CD4-positive, CD25-positive, alpha-beta regulatory T cell (primary cell): ENCODE data around the gene RBPMS2. TPM values are rescaled to one million over a fixed set of nuclear protein-coding genes. Genes with fewer than 3 reads are reported as not detected.

Experiments used
- ATAC-seq, 2 donors: fragments of 150-1000 bp; cut with Tn5 transposase; one replicate each; pipeline ENCODE4 v1.10.0; 2021; ENCODE audit warnings: low read depth in 2 of 2, moderate number of reproducible peaks in 2 of 2, moderate library complexity in 1 of 2
- DNase-seq, 3 donors: peaks; one replicate each; pipeline versions ENCODE4 v3.0.0 to v3.0.0-alpha.2; 2012 to 2022; ENCODE audit warnings: mixed read lengths in 1 of 3
- H3K27ac ChIP-seq: one replicate; pipeline ENCODE4 v1.7.0; 2013; ENCODE audit warnings: mild to moderate bottlenecking, low read length; ENCODE audit not compliant: insufficient read depth, poor library complexity, severe bottlenecking
- H3K27me3 ChIP-seq: one replicate; pipeline ENCODE4 v1.7.0; 2013; ENCODE audit warnings: low read length; ENCODE audit not compliant: control insufficient read depth, insufficient read depth
- H3K36me3 ChIP-seq: one replicate; pipeline ENCODE4 v1.7.0; 2013; ENCODE audit warnings: mild to moderate bottlenecking, low read length, moderate library complexity; ENCODE audit not compliant: control insufficient read depth, insufficient read depth
- H3K4me1 ChIP-seq: 2 replicates; pipeline ENCODE4 v1.7.0; 2013; ENCODE audit warnings: mild to moderate bottlenecking, low read length; ENCODE audit not compliant: insufficient read depth, control insufficient read depth, poor library complexity, severe bottlenecking
- H3K4me3 ChIP-seq: one replicate; pipeline ENCODE4 v1.7.0; 2013; ENCODE audit warnings: low read depth, mild to moderate bottlenecking, low read length, moderate library complexity
- H3K9me3 ChIP-seq, 2 experiments: 1 replicate in 1 of 2; 2 replicates in 1 of 2; pipeline ENCODE4 v1.7.0; 2013; ENCODE audit warnings: low read length in 2 of 2, mild to moderate bottlenecking in 1 of 2, moderate library complexity in 1 of 2; ENCODE audit not compliant: control insufficient read depth in 2 of 2
- H3K27ac Mint-ChIP-seq, 3 donors: one replicate each; pipeline ENCODE4 v1.8.0; 2020 to 2022; ENCODE audit warnings: mild to moderate bottlenecking in 3 of 3, mixed read lengths in 3 of 3, moderate library complexity in 2 of 3
- H3K27me3 Mint-ChIP-seq: one replicate; pipeline ENCODE4 v1.8.0; 2022; ENCODE audit warnings: mild to moderate bottlenecking, mixed read lengths
- H3K36me3 Mint-ChIP-seq: one replicate; pipeline ENCODE4 v1.8.0; 2020; ENCODE audit warnings: mixed read lengths
- H3K4me1 Mint-ChIP-seq, 4 donors: one replicate each; pipeline ENCODE4 v1.8.0; 2020 to 2022; ENCODE audit warnings: mixed read lengths in 4 of 4, mild to moderate bottlenecking in 1 of 4
- H3K4me3 Mint-ChIP-seq, 4 donors: one replicate each; pipeline ENCODE4 v1.8.0; 2020 to 2022; ENCODE audit warnings: mild to moderate bottlenecking in 4 of 4, mixed read lengths in 4 of 4, moderate library complexity in 3 of 4
- H3K9me3 Mint-ChIP-seq, 7 donors: one replicate each; pipeline ENCODE4 v1.8.0; 2020 to 2022; ENCODE audit warnings: mixed read lengths in 7 of 7, mild to moderate bottlenecking in 3 of 7, moderate library complexity in 2 of 7
- polyA plus RNA-seq, 4 donors: library from polyadenylated mRNA; unstranded; fragments of 300-500 nt; fragmentation: Illumina TruSeq; gene quantifications; one replicate each; pipeline ENCODE4 v1.2.3, GENCODE V29; 2021
- total RNA-seq: library from RNA; stranded (reverse); gene quantifications from one replicate; pipeline ENCODE4 v1.2.3, GENCODE V29; 2022

The RBPMS2 gene
- total and polyA plus RNA-seq, 5 donors from 2014 or later = 0.37 TPM; not detected in 4

GRCh38 chr15:64716452-64716851, 58.9 kb downstream of the RBPMS2 start:
- Histone ChIP-seq H3K4me3 (no peak overlapping the region), H3K36me3 (no peaks in the 10 kb centered on the region), H3K27ac (no peak overlapping the region), H3K27me3 (no peaks in the 10 kb centered on the region), H3K4me1 (no peaks in the 10 kb centered on the region), H3K9me3 (no peaks in the 10 kb centered on the region)
- Mint-ChIP-seq H3K4me1 (peaks cover 0 to 29% (median under 1%) of the 10 kb centered on the region in 4 donors), H3K9me3 (no peaks in the 10 kb centered on the region), H3K36me3 (no peaks in the 10 kb centered on the region), H3K27me3 (no peaks in the 10 kb centered on the region), H3K27ac (no peak overlapping the region), H3K4me3 (peak overlapping the region in 1 of 4 donors; percentile 41)
- DNase-seq (no peak), ATAC-seq (no peak)

GRCh38 chr15:64713592-64713991, 61.8 kb downstream of the RBPMS2 start:
- ATAC-seq = no peak
- no peak for DNase-seq
- Histone ChIP-seq H3K36me3 (no peaks in the 10 kb centered on the region), H3K27ac (no peak overlapping the region), H3K4me3 (no peak overlapping the region), H3K27me3 (no peaks in the 10 kb centered on the region), H3K4me1 (no peaks in the 10 kb centered on the region), H3K9me3 (no peaks in the 10 kb centered on the region)
- no peaks in the 10 kb centered on the region for H3K27me3 Mint-ChIP-seq
- no peak overlapping the region for H3K4me3 Mint-ChIP-seq
- H3K36me3 Mint-ChIP-seq = no peaks in the 10 kb centered on the region
- H3K4me1 Mint-ChIP-seq = peaks cover 0 to 20% (median under 1%) of the 10 kb centered on the region in 4 donors
- H3K27ac Mint-ChIP-seq = no peak overlapping the region
- no peaks in the 10 kb centered on the region for H3K9me3 Mint-ChIP-seq

- Mint-ChIP-seq H3K36me3 (no peaks in the 10 kb centered on the region), H3K27ac (no peak overlapping the region), H3K4me3 (no peak overlapping the region), H3K4me1 (peaks cover 0 to 8% (median under 1%) of the 10 kb centered on the region in 4 donors), H3K9me3 (no peaks in the 10 kb centered on the region), H3K27me3 (no peaks in the 10 kb centered on the region)
- ATAC-seq = no peak
- Histone ChIP-seq H3K36me3 (no peaks in the 10 kb centered on the region), H3K27ac (no peak overlapping the region), H3K27me3 (no peaks in the 10 kb centered on the region), H3K4me1 (no peaks in the 10 kb centered on the region), H3K9me3 (no peaks in the 10 kb centered on the region), H3K4me3 (no peak overlapping the region)
- DNase-seq = no peak
Observed at GRCh38 chr15:64712353-64712752, 63.0 kb downstream of the RBPMS2 start.

GRCh38 chr15:64710676-64711428, 64.5 kb downstream of the RBPMS2 start:
- H3K27ac Mint-ChIP-seq = no peak overlapping the region
- no peaks in the 10 kb centered on the region for H3K36me3 ChIP-seq
- H3K9me3 Mint-ChIP-seq = no peaks in the 10 kb centered on the region
- H3K9me3 ChIP-seq = no peaks in the 10 kb centered on the region
- no peaks in the 10 kb centered on the region for H3K27me3 ChIP-seq
- ATAC-seq = no peak
- DNase-seq = no peak
- H3K4me1 Mint-ChIP-seq = no peaks in the 10 kb centered on the region
- H3K4me3 Mint-ChIP-seq = peak overlapping the region in 2 of 4 donors; percentile 5 to 15
- no peaks in the 10 kb centered on the region for H3K4me1 ChIP-seq
- no peak overlapping the region for H3K27ac ChIP-seq
- H3K27me3 Mint-ChIP-seq = no peaks in the 10 kb centered on the region
- no peak overlapping the region for H3K4me3 ChIP-seq
- no peaks in the 10 kb centered on the region for H3K36me3 Mint-ChIP-seq

GRCh38 chr15:64706011-64706911, 69.1 kb downstream of the RBPMS2 start:
- no peaks in the 10 kb centered on the region for H3K27me3 ChIP-seq
- peaks cover 7% of the 10 kb centered on the region for H3K27me3 Mint-ChIP-seq
- peaks cover 4 to 26% (median 19%) of the 10 kb centered on the region in 4 donors for H3K4me1 Mint-ChIP-seq
- no peaks in the 10 kb centered on the region for H3K36me3 ChIP-seq
- no peak overlapping the region for H3K4me3 ChIP-seq
- H3K9me3 ChIP-seq = no peaks in the 10 kb centered on the region
- no peaks in the 10 kb centered on the region for H3K9me3 Mint-ChIP-seq
- peaks cover 22% of the 10 kb centered on the region for H3K4me1 ChIP-seq
- H3K4me3 Mint-ChIP-seq = peak overlapping the region; percentile 20 to 94 (median 70)
- ATAC-seq (no peak), DNase-seq (no peak)
- no peak overlapping the region for H3K27ac Mint-ChIP-seq
- H3K36me3 Mint-ChIP-seq = no peaks in the 10 kb centered on the region
- H3K27ac ChIP-seq = no peak overlapping the region

- no peaks in the 10 kb centered on the region for H3K27me3 ChIP-seq
- DNase-seq (no peak), ATAC-seq (no peak)
- H3K9me3 ChIP-seq = no peaks in the 10 kb centered on the region
- Mint-ChIP-seq H3K36me3 (no peaks in the 10 kb centered on the region), H3K4me1 (peaks cover 6 to 39% (median 29%) of the 10 kb centered on the region in 4 donors), H3K27me3 (peaks cover 7% of the 10 kb centered on the region), H3K9me3 (no peaks in the 10 kb centered on the region), H3K27ac (no peak overlapping the region), H3K4me3 (peak overlapping the region; percentile 29 to 94 (median 56))
- peaks cover 34% of the 10 kb centered on the region for H3K4me1 ChIP-seq
- H3K27ac ChIP-seq = no peak overlapping the region
- H3K4me3 ChIP-seq = no peak overlapping the region
- no peaks in the 10 kb centered on the region for H3K36me3 ChIP-seq
Observed at GRCh38 chr15:64705006-64705405, 70.4 kb downstream of the RBPMS2 start.

GRCh38 chr15:64703632-64703959, 71.8 kb downstream of the RBPMS2 start:
- H3K4me3 ChIP-seq = peak overlapping the region; percentile 92
- peak overlapping the region; percentile 92 to 97 (median 94) for H3K4me3 Mint-ChIP-seq

More at GRCh38 chr15:64703632-64703959, 71.8 kb downstream of the RBPMS2 start:
- ATAC-seq (no peak), DNase-seq (no peak)
- Histone ChIP-seq H3K36me3 (no peaks in the 10 kb centered on the region), H3K9me3 (no peaks in the 10 kb centered on the region), H3K27me3 (no peaks in the 10 kb centered on the region), H3K4me1 (peaks cover 46% of the 10 kb centered on the region), H3K27ac (peak overlapping the region; percentile 68)
- H3K4me1 Mint-ChIP-seq = peaks cover 6 to 53% (median 42%) of the 10 kb centered on the region in 4 donors
- no peaks in the 10 kb centered on the region for H3K36me3 Mint-ChIP-seq
- peak overlapping the region; percentile 65 to 89 (median 87) for H3K27ac Mint-ChIP-seq
- no peaks in the 10 kb centered on the region for H3K9me3 Mint-ChIP-seq
- H3K27me3 Mint-ChIP-seq = peaks cover 7% of the 10 kb centered on the region
